Stimulated activated naive CD8-positive, alpha-beta T cell treated with anti-CD3 and anti-CD28 coated beads, Interleukin-15, amount 100 ng/mL, for 72 hours (primary cell): Measurements from ENCODE around the gene FEM1C.
A peak's percentile ranks its signal among the peaks of the same experiment; 100 is the strongest.

ENCODE experiments used
- ATAC-seq: fragments of 150-1000 bp; cut with Tn5 transposase; 2 replicates; pipeline ENCODE4 v1.10.0; 2021; ENCODE audit warnings: mild to moderate bottlenecking, moderate library complexity
- DNase-seq, 2 donors: peaks; one replicate each; pipeline ENCODE4 v3.0.0; 2021 to 2022
- H3K27ac Mint-ChIP-seq, 2 donors: one replicate each; pipeline ENCODE4 v1.8.0; 2022; ENCODE audit warnings: mild to moderate bottlenecking in 2 of 2, mixed read lengths in 2 of 2, moderate library complexity in 2 of 2
- H3K27me3 Mint-ChIP-seq: one replicate; pipeline ENCODE4 v1.8.0; 2022; ENCODE audit warnings: mixed read lengths
- H3K4me1 Mint-ChIP-seq: one replicate; pipeline ENCODE4 v1.8.0; 2022; ENCODE audit warnings: mild to moderate bottlenecking, mixed read lengths
- H3K4me3 Mint-ChIP-seq, 2 donors: one replicate each; pipeline ENCODE4 v1.8.0; 2022; ENCODE audit warnings: mild to moderate bottlenecking in 2 of 2, mixed read lengths in 2 of 2, moderate library complexity in 1 of 2
- H3K9me3 Mint-ChIP-seq, 2 donors: one replicate each; pipeline ENCODE4 v1.8.0; 2022; ENCODE audit warnings: mixed read lengths in 2 of 2

Gene FEM1C

DNA sequence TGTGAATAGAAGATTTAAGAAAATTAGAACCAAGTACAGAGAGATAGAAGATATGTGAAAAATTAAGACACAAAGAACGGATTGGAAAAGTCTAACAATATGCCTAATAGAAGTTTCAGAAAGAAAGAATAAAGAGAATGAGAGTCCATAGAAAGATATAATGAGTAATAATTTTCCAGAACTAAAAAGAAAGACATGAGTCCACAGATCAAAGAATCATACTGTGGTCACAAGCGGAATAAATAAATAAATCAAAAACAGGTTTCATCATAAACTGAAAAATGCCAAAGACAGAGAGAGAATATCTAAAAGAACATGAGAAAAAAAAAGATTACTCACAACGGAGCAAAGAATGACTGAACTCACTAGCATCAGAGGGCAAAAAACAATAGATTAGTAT lies 32.9 kb downstream of the FEM1C start:
- ATAC-seq (no peak), DNase-seq (no peak)
- H3K27me3 Mint-ChIP-seq = peaks cover 3% of the 10 kb centered on the region
- no peak overlapping the region for H3K4me3 Mint-ChIP-seq
- H3K27ac Mint-ChIP-seq = no peak overlapping the region
- no peaks in the 10 kb centered on the region for H3K4me1 Mint-ChIP-seq
- H3K9me3 Mint-ChIP-seq = peaks cover 9 to 12% of the 10 kb centered on the region in 2 donors

DNA sequence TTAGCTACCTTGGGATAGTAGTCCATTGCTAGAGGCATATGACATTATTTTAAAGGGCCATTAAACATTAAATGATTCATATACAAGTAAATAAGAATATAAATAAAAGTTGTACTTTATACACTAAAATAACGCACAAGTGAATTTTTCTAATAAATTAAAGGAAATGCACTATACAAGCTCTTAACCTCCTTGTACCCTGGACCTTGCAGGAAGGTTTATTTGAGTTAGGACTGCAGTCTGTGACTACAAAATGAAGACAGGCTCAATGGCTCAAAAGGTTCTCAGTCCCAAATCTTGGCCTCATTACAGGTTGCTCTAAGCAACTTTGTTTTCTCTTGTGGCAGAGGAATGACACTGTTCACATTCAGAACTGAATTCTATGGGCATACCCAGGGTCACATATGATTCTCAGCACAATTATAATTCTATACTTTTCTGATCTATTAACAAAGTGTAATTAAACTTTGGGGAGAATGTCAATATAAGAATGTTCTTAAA lies 34.4 kb downstream of the FEM1C start:
- DNase-seq (no peak), ATAC-seq (no peak)
- peaks cover 9% of the 10 kb centered on the region for H3K27me3 Mint-ChIP-seq
- no peak overlapping the region for H3K4me3 Mint-ChIP-seq
- H3K4me1 Mint-ChIP-seq = no peaks in the 10 kb centered on the region
- peaks cover 9 to 12% of the 10 kb centered on the region in 2 donors for H3K9me3 Mint-ChIP-seq
- H3K27ac Mint-ChIP-seq = no peak overlapping the region

DNA sequence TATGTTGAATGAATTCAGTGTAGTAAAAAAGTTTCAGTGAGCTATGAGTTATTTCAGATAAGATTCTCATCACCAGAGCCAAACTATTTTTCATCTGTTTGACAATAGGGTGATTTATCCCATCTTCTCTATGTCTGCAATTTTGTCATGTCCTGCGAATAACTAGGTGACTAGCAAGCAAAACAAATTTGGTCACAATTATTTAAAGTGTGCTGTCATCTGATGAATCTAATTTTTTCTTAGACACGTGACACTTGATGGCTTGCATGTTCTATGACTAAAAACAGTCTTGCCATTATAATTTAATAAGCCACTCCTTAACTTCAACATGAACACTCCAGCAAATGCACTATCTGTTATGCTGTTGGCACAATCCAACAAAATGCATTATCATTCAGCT lies 35.0 kb downstream of the FEM1C start:
- peaks cover 9 to 12% of the 10 kb centered on the region in 2 donors for H3K9me3 Mint-ChIP-seq
- H3K4me3 Mint-ChIP-seq = no peak overlapping the region
- no peak for ATAC-seq
- H3K27ac Mint-ChIP-seq = no peak overlapping the region
- H3K4me1 Mint-ChIP-seq = no peaks in the 10 kb centered on the region
- H3K27me3 Mint-ChIP-seq = peaks cover 9% of the 10 kb centered on the region
- DNase-seq = no peak

DNA sequence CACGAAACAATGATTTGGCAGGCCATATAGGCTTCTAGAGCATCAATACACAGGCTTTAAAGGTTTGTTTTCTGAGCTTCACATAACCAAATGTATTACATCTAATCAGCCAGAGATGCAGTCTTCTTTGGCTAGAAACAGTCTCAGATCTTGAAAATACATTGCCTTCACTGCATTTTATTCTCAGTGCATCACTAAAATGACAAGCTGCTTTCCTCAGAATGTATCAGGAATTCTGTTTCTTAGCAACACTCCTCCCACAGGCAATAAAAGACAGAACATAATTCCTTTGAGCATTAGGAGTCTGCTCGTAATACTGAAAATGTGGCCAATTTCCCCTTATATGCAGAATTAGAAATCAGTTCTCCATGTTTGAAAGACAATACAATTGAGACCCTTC lies 36.9 kb downstream of the FEM1C start:
- Mint-ChIP-seq H3K4me3 (no peak overlapping the region), H3K27ac (no peak overlapping the region), H3K4me1 (no peaks in the 10 kb centered on the region), H3K27me3 (peaks cover 9% of the 10 kb centered on the region), H3K9me3 (peaks cover 5 to 6% of the 10 kb centered on the region in 2 donors)
- DNase-seq = no peak
- no peak for ATAC-seq

DNA sequence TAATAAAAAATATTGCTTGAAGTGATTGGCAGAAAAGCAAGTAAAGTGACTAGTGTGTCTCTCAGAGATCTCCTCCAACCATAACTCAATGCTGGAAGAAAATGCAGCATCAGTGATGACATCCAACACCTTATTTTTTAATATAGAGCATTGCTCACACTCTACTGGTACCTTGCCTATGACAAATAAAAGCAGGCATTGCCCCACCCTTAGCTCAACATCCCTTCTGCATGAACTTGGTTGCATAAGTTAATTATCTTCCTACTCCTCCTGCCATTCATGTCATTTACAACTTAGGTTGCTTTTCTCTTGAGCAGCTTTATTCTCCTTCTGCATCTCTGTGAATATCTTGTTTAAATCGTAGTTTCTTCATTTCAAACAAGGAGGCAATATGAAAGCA lies 41.2 kb downstream of the FEM1C start:
- H3K9me3 Mint-ChIP-seq = no peaks in the 10 kb centered on the region
- H3K27me3 Mint-ChIP-seq = peaks cover 9% of the 10 kb centered on the region
- no peak for ATAC-seq
- no peak overlapping the region for H3K4me3 Mint-ChIP-seq
- no peaks in the 10 kb centered on the region for H3K4me1 Mint-ChIP-seq
- no peak for DNase-seq
- no peak overlapping the region for H3K27ac Mint-ChIP-seq

DNA sequence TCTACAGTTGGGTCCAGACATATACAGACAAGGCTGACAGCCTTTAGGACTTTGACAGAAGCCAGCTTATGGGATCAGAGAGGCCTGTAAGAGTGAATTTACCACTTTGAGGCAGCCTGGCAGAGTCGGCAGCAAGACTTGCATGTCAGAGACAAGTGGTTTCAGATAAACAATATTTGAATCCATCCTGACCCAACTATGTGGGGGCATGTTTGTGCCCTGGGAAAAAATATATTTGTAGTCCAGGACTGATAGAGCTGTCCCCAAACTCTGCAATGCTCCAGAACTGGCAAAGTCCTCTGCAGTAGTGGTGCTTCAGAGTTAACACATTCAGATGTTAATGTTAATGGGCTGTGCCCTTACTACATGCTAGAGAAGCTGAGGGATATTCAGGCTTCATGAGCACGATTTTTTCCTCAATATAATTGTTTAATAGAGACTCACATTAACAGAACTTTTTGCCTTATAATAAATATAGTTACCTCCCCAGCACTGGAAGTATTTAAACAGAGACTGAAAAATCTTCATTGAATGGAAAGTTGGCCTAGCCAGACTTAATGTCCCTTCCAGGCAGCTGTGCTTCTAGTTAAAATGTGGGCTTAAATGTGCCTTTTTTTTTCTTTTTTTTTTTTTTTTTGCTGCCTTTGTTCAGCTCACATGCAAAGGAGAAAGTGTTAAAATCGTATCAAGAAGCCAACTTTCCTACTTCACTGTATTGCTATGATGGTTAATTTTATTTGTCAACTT lies 42.9 kb downstream of the FEM1C start:
- Mint-ChIP-seq H3K4me1 (no peaks in the 10 kb centered on the region), H3K27ac (no peak overlapping the region), H3K9me3 (no peaks in the 10 kb centered on the region), H3K27me3 (peaks cover 15% of the 10 kb centered on the region), H3K4me3 (no peak overlapping the region)
- DNase-seq (no peak), ATAC-seq (no peak)

DNA sequence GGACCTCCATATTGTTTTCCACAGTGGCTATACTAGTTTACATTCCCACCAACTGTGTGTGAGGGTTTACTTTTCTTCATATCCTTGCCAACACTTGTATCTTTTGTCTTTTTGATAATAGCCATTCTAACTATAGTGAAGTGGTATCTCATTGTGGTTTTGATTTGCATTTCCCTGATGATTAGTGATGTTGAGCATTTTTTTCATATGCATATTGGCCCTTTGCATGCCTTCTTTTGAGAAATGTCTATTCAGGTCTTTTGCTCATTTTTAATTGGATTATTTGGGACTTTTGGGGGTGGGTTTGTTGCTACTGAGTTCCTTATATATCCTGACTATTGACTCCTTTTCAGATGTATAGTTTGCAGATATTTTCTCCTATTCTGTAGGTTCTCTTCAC lies 44.4 kb downstream of the FEM1C start:
- Mint-ChIP-seq H3K27me3 (peaks cover 17% of the 10 kb centered on the region), H3K4me3 (no peak overlapping the region), H3K9me3 (no peaks in the 10 kb centered on the region), H3K27ac (no peak overlapping the region), H3K4me1 (no peaks in the 10 kb centered on the region)
- ATAC-seq (no peak), DNase-seq (no peak)

DNA sequence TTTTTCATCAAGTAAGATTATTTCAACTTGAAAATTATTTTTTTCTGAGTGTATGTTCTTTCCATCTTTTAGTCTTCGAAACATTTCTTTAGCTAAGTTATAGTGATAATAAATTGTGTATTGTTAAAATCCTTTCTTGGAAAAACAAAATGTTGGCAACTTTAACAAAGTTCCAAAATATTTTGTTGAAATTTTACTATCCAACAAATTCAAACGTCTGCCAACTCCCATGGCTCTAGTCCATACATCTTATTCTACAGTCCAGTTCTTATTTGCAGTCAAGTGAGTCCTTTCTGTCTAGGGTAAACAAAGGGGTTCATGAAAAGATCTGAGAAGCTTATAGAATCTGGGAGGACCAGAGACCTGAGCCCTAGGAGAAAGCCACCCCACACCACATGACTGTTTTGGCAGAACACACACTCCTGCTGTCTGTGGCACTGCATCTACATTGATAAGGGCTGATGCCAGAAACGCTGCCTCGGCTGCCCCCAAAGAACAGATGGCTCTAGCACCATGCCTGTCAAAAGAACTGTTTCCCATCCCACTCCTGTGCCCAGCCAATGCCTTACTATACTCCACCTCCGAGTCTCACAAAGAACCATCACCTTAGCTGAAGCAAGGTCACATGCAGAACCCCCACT lies 47.5 kb downstream of the FEM1C start:
- no peaks in the 10 kb centered on the region for H3K9me3 Mint-ChIP-seq
- no peak overlapping the region for H3K27ac Mint-ChIP-seq
- no peaks in the 10 kb centered on the region for H3K4me1 Mint-ChIP-seq
- ATAC-seq (no peak), DNase-seq (no peak)
- H3K4me3 Mint-ChIP-seq = no peak overlapping the region
- peaks cover 48% of the 10 kb centered on the region for H3K27me3 Mint-ChIP-seq

DNA sequence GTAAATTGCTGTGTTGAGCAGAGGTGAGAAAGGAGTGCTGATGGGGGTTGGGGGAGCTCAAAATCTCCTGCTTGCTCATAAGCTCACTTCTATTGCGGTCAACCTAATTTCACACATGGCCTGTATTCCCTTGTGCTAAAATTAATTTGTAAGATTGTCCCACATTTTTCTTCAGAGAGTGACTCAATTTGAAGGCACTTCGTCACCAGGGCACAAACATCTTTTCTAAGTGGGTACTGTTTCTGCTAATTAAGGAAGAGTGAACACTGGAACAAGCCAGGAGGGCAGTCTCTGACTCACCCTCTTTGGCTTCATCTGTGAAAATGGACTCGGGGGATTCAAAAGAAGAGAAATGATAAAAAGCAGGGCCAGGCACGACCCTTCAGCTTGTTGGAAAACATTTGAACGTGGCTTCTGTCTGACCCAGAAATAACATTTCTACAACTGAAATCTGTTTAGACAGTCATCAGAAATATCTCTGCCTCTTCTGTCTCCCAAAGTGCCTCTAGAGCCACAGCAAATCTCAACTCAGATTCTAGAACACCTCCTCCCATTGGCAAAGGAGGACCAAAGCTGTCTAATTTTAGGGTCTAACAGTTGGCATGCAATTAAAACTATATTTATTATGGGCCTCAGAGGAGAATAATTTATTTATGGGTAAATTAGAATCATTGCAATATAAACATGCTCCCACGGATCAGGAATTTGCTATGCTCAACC lies 49.8 kb downstream of the FEM1C start:
- no peak overlapping the region for H3K4me3 Mint-ChIP-seq
- peaks cover 50% of the 10 kb centered on the region for H3K27me3 Mint-ChIP-seq
- no peak for ATAC-seq
- H3K27ac Mint-ChIP-seq = no peak overlapping the region
- no peaks in the 10 kb centered on the region for H3K9me3 Mint-ChIP-seq
- no peak for DNase-seq
- no peaks in the 10 kb centered on the region for H3K4me1 Mint-ChIP-seq

DNA sequence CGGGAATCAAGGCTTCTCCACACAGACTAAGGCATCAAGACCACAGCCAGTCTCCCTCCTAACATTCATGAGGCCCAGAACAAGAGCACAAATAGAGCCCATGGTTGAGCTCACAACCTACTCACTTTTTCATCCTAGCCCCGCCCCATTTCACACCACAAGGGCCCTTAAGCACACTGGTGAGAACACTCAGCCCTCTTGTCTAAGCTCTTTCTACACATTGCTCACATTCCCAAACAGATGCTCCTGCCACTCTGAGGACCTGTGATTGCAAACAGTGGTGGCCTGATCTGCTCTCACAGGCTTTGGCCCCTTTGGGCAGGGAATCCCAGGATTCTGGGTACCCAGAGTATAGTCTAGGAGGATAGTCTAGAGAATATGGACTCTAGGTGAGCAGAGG lies 54.0 kb downstream of the FEM1C start:
- peaks cover 25% of the 10 kb centered on the region for H3K4me1 Mint-ChIP-seq
- peak overlapping the region in 1 of 2 donors; percentile 31 for H3K27ac Mint-ChIP-seq
- ATAC-seq (no peak), DNase-seq (no peak)
- H3K27me3 Mint-ChIP-seq = peaks cover 44% of the 10 kb centered on the region
- H3K9me3 Mint-ChIP-seq = no peaks in the 10 kb centered on the region
- no peak overlapping the region for H3K4me3 Mint-ChIP-seq

DNA sequence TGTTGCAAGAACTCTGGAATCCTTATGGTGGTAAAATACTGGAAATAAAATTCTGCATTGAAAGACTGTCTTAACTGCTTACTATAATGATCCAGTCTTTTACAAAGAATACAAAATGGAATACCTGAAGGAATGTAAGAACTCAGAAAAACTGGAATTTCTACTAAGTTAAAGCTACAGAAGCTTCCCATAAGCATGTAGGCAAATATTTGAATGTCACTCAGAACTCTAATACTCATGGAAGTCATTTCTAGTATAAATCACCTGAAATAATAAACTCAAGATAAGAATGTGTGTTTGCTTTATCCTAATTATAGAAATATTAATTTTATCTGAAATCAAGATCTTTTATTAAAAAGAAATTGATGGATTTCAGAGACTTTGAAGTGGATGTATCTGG lies 54.8 kb downstream of the FEM1C start:
- no peak for DNase-seq
- Mint-ChIP-seq H3K27ac (no peak overlapping the region), H3K27me3 (peaks cover 41% of the 10 kb centered on the region), H3K9me3 (no peaks in the 10 kb centered on the region), H3K4me3 (no peak overlapping the region), H3K4me1 (peaks cover 31% of the 10 kb centered on the region)
- ATAC-seq = no peak

DNA sequence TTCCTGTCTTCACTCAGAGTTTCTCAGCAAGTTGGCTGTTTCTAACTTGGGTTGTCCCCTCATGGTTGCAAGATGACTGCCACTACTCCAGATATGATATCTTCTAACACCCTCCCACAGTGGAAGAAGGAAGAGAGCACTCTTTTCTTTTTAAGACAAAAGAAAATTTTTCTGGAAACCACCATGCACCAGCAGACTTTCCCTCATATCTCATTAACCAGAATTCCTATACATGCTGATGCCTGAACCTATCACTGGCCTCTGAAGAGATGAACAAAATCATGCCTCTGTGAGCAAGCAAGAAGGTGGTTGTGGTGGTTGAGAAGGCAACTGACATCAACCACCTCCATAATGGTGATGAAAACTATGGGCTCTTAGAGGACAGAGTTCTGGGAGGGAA lies 56.8 kb downstream of the FEM1C start:
- H3K4me1 Mint-ChIP-seq = peaks cover 38% of the 10 kb centered on the region
- DNase-seq (peak in 1 of 2 donors; percentile 54), ATAC-seq (peak; percentile 95)
- no peaks in the 10 kb centered on the region for H3K9me3 Mint-ChIP-seq
- H3K27me3 Mint-ChIP-seq = peaks cover 21% of the 10 kb centered on the region
- no peak overlapping the region for H3K27ac Mint-ChIP-seq
- peak overlapping the region in 1 of 2 donors; percentile 30 for H3K4me3 Mint-ChIP-seq

DNA sequence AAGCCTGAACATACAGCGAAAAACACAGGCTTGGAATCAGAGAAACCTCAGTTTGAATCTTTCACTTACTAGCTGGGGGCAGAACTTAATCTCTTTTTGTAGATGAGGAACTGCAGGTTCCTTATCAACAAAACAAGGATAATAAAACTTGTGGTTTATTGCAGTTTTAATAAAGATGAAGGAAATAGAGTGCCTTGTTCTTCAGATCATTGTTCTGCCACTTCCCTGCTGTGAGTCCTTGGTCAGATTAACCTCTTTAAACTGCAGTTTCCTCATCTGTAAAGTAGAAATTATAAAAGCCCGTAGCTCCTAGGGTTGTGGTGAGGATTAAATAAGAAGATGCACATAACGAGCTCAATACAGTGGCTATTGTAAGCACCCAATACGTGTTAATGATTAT lies 57.4 kb downstream of the FEM1C start:
- Mint-ChIP-seq H3K4me3 (no peak overlapping the region), H3K27ac (no peak overlapping the region), H3K9me3 (no peaks in the 10 kb centered on the region), H3K27me3 (peaks cover 15% of the 10 kb centered on the region), H3K4me1 (peaks cover 38% of the 10 kb centered on the region)
- ATAC-seq (no peak), DNase-seq (no peak)

DNA sequence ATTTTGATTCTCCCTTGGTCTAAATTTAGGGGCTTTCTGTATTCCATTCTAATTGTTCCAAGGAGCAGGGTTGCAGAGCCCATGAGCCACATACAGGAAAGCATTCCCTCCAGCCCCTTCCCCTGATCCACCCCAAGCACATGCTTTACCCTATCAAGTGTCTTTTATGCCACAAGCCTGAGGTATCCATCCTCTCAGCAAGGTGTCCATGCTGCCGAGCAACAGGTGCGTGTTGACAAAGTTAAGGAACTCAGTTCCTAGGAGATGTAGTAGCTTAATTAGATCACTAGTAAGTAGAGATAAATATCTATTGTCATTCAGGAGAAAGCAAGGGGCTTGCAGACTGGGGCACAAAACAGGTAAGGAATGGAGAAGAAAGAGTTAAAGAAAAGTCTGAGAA lies 57.8 kb downstream of the FEM1C start:
- no peaks in the 10 kb centered on the region for H3K9me3 Mint-ChIP-seq
- H3K4me3 Mint-ChIP-seq = no peak overlapping the region
- H3K27me3 Mint-ChIP-seq = peaks cover 11% of the 10 kb centered on the region
- H3K4me1 Mint-ChIP-seq = peaks cover 38% of the 10 kb centered on the region
- no peak for ATAC-seq
- no peak for DNase-seq
- no peak overlapping the region for H3K27ac Mint-ChIP-seq

DNA sequence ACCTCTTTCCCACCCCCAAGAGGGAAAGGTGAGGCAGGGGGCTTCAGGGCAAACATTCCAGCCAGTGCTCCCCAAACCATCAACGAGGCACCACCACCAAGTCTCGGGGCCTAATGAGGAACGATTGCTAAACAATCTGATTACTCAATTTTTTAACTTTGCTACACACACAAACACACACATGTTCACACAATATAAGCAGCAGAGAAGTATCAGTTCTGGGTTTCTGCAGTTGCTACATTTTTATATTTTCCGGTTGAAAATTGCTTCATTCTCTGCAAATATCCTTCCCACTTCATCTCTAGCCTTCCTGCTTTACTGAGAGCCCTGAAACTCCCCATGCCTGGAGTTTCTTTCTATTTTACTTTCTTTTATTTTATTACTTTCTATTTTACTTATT lies 60.2 kb downstream of the FEM1C start:
- no peak for ATAC-seq
- H3K4me1 Mint-ChIP-seq = peaks cover 38% of the 10 kb centered on the region
- no peak overlapping the region for H3K27ac Mint-ChIP-seq
- H3K9me3 Mint-ChIP-seq = no peaks in the 10 kb centered on the region
- H3K4me3 Mint-ChIP-seq = no peak overlapping the region
- no peak for DNase-seq
- H3K27me3 Mint-ChIP-seq = peaks cover 25% of the 10 kb centered on the region

DNA sequence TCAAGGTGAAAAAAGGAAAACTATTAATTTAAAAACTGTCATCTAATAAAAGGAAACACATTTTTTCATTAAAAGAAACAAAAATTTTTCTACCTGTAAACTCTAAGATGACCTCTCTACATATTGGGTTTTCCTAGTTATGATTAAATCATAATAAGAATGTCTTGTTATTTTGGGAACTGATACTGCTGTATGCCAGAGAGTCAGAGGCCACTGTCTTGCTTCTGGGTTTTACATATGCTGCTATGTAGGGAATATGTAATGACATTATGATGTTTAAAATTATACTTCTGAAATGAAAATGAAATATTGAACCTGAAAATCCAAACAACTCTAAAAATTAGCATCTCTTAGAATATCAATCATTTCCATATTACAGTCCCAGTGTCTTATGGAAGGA lies 63.7 kb downstream of the FEM1C start:
- H3K9me3 Mint-ChIP-seq = peaks cover 0 to 5% of the 10 kb centered on the region in 2 donors
- ATAC-seq = no peak

More for the DNA sequence above, 63.7 kb downstream of the FEM1C start:
- H3K27me3 Mint-ChIP-seq = peaks cover 51% of the 10 kb centered on the region
- H3K4me3 Mint-ChIP-seq = no peak overlapping the region
- H3K4me1 Mint-ChIP-seq = peaks cover 14% of the 10 kb centered on the region
- DNase-seq = no peak
- H3K27ac Mint-ChIP-seq = no peak overlapping the region
